Endodermal cell (in vitro differentiated cells): Measurements from ENCODE around the gene PRDM16. TPM values are rescaled to one million over a fixed set of nuclear protein-coding genes. Genes with fewer than 3 reads are reported as not detected.

Source experiments
- DNase-seq: peaks from one replicate; pipeline ENCODE4 v3.0.0-alpha.2; 2017
- H3K27ac ChIP-seq: 2 replicates; pipeline ENCODE4 v1.5.1; 2013; ENCODE audit warnings: mild to moderate bottlenecking, low read depth, low read length, moderate library complexity
- H3K27me3 ChIP-seq: 2 replicates; pipeline ENCODE4 v1.6.1; 2013; ENCODE audit warnings: mild to moderate bottlenecking, low read length, moderate library complexity; ENCODE audit not compliant: insufficient read depth, control insufficient read depth, poor library complexity, severe bottlenecking
- H3K36me3 ChIP-seq: 2 replicates; pipeline ENCODE4 v1.7.0; 2013; ENCODE audit warnings: mild to moderate bottlenecking, low read length, moderate library complexity; ENCODE audit not compliant: control insufficient read depth, insufficient read depth
- H3K4me1 ChIP-seq: one replicate; pipeline ENCODE4 v1.7.0; 2013; ENCODE audit warnings: low read length; ENCODE audit not compliant: control insufficient read depth, insufficient read depth
- H3K4me3 ChIP-seq: 2 replicates; pipeline ENCODE4 v1.5.1; 2013; ENCODE audit warnings: mild to moderate bottlenecking, low read length, moderate library complexity
- H3K9ac ChIP-seq: 2 replicates; pipeline ENCODE4 v1.6.1; 2013; ENCODE audit warnings: mild to moderate bottlenecking, low read length, moderate library complexity; ENCODE audit not compliant: poor library complexity, severe bottlenecking; ENCODE audit errors: extremely low read depth
- H3K9me3 ChIP-seq: 2 replicates; pipeline ENCODE4 v1.6.1; 2013; ENCODE audit warnings: mild to moderate bottlenecking, low read length, moderate library complexity; ENCODE audit not compliant: control insufficient read depth
- H3K27ac Mint-ChIP-seq: 2 replicates; pipeline ENCODE4 v1.8.0; 2020; ENCODE audit warnings: mixed read lengths
- H3K27me3 Mint-ChIP-seq: 2 replicates; pipeline ENCODE4 v1.8.0; 2021; ENCODE audit warnings: mild to moderate bottlenecking, mixed read lengths; ENCODE audit not compliant: insufficient read depth
- H3K36me3 Mint-ChIP-seq: 2 replicates; pipeline ENCODE4 v1.8.0; 2020; ENCODE audit warnings: low read depth, mixed read lengths
- H3K4me1 Mint-ChIP-seq: 2 replicates; pipeline ENCODE4 v1.8.0; 2020; ENCODE audit warnings: mixed read lengths
- H3K4me3 Mint-ChIP-seq: 2 replicates; pipeline ENCODE4 v1.8.0; 2020; ENCODE audit warnings: mild to moderate bottlenecking, moderate library complexity, mixed read lengths
- H3K9me3 Mint-ChIP-seq: 2 replicates; pipeline ENCODE4 v1.8.0; 2020; ENCODE audit warnings: mild to moderate bottlenecking, mixed read lengths
- CTCF ChIP-seq: fragments of 200-600 bp; sonication (generic); conservative IDR thresholded peaks from 2 replicates; pipeline ENCODE4 v1.5.0; 2021; ENCODE audit warnings: antibody characterized with exemption, mild to moderate bottlenecking
- WGBS, 2 experiments: methylation state at CpG; one replicate each; pipeline versions ENCODE4 v1.1.5 to v1.1.7; 2013; ENCODE audit warnings: missing lambda C conversion rate in 2 of 2, mixed read lengths in 1 of 2; ENCODE audit not compliant: insufficient coverage in 1 of 2, insufficient read length in 1 of 2; 5-methylcytosine and 5-hydroxymethylcytosine counted together
- total RNA-seq, 2 donors: library from RNA; stranded (reverse); fragmentation: NEBNext Ultra II Directional in 1 of 2; extraction: Animal tissue kit (Norgen Biotek cat#: 25700) in 1 of 2; gene quantifications; 2 replicates in 1 of 2; 3 replicates in 1 of 2; pipeline ENCODE4 v1.2.1, GENCODE V29; 2021

Gene PRDM16
- total RNA-seq, 2 donors from 2014 or later: 2.1 to 4.0 TPM

GRCh38 chr1:3340548-3341235 lies 271.7 kb downstream of the PRDM16 start:
- no peak overlapping the region for H3K4me3 Mint-ChIP-seq
- peaks cover 2% of the 10 kb centered on the region for H3K27me3 Mint-ChIP-seq
- Histone ChIP-seq H3K9me3 (peaks cover 22% of the 10 kb centered on the region), H3K27ac (no peak overlapping the region), H3K4me1 (no peaks in the 10 kb centered on the region), H3K9ac (no peak overlapping the region), H3K4me3 (no peak overlapping the region), H3K36me3 (no peaks in the 10 kb centered on the region), H3K27me3 (no peaks in the 10 kb centered on the region)
- H3K4me1 Mint-ChIP-seq: no peaks in the 10 kb centered on the region
- H3K36me3 Mint-ChIP-seq: no peaks in the 10 kb centered on the region
- H3K27ac Mint-ChIP-seq: no peak overlapping the region
- DNase-seq: no peak
- H3K9me3 Mint-ChIP-seq: peaks cover 44% of the 10 kb centered on the region
- WGBS, 2 experiments: 87 to 92% methylated on average over 7 to 17 of the region's 17 CpGs
- TF ChIP-seq CTCF: no peak

- Mint-ChIP-seq H3K36me3 (no peaks in the 10 kb centered on the region), H3K4me1 (no peaks in the 10 kb centered on the region)
Measured at GRCh38 chr1:3341236-3341994, 272.4 kb downstream of the PRDM16 start.

GRCh38 chr1:3342960-3343359 lies 274.0 kb downstream of the PRDM16 start:
- no peaks in the 10 kb centered on the region for H3K36me3 ChIP-seq
- Mint-ChIP-seq H3K4me1 (no peaks in the 10 kb centered on the region), H3K9me3 (peaks cover 44% of the 10 kb centered on the region), H3K27me3 (peaks cover 2% of the 10 kb centered on the region), H3K27ac (no peak overlapping the region), H3K4me3 (no peak overlapping the region), H3K36me3 (no peaks in the 10 kb centered on the region)
- H3K4me3 ChIP-seq: no peak overlapping the region
- H3K27ac ChIP-seq: no peak overlapping the region
- no peaks in the 10 kb centered on the region for H3K4me1 ChIP-seq
- peaks cover 17% of the 10 kb centered on the region for H3K9me3 ChIP-seq
- DNase-seq: no peak
- no peaks in the 10 kb centered on the region for H3K27me3 ChIP-seq
- no peak overlapping the region for H3K9ac ChIP-seq
- WGBS, 2 experiments: 85 to 94% methylated on average over 3 to 5 of the region's 5 CpGs
- no peak for TF ChIP-seq CTCF

More at GRCh38 chr1:3341236-3341994, 272.4 kb downstream of the PRDM16 start:
- H3K4me3 Mint-ChIP-seq: no peak overlapping the region
- H3K27me3 ChIP-seq: no peaks in the 10 kb centered on the region
- H3K9ac ChIP-seq: no peak overlapping the region
- H3K27me3 Mint-ChIP-seq: peaks cover 2% of the 10 kb centered on the region
- no peak overlapping the region for H3K4me3 ChIP-seq
- peaks cover 44% of the 10 kb centered on the region for H3K9me3 Mint-ChIP-seq
- DNase-seq: no peak
- no peaks in the 10 kb centered on the region for H3K4me1 ChIP-seq
- H3K36me3 ChIP-seq: no peaks in the 10 kb centered on the region
- H3K9me3 ChIP-seq: peaks cover 22% of the 10 kb centered on the region
- no peak overlapping the region for H3K27ac Mint-ChIP-seq
- no peak for TF ChIP-seq CTCF
- no peak overlapping the region for H3K27ac ChIP-seq
- WGBS, 2 experiments: 94 to 96% methylated on average over 21 to 26 of the region's 26 CpGs
